H9 (cell line): ENCODE measurements around the gene DGKB. TPM values are rescaled to one million over a fixed set of nuclear protein-coding genes. Genes with fewer than 3 reads are reported as not detected.

Source experiments
- DNase-seq: peaks from one replicate; pipeline ENCODE4 v3.0.0-alpha.2; 2017
- H2AFZ ChIP-seq: one replicate; pipeline ENCODE4 v1.6.1; 2013; ENCODE audit warnings: mild to moderate bottlenecking, low read length, control low read depth, moderate library complexity
- H2AK5ac ChIP-seq: 2 replicates; pipeline ENCODE4 v1.6.1; 2013; ENCODE audit warnings: low read length, control low read depth, mixed read lengths; ENCODE audit not compliant: insufficient read length
- H2BK120ac ChIP-seq: one replicate; pipeline ENCODE4 v1.6.1; 2013; ENCODE audit warnings: low read depth, mild to moderate bottlenecking, low read length, control low read depth, inconsistent platforms; ENCODE audit not compliant: poor library complexity, severe bottlenecking
- H2BK12ac ChIP-seq: 2 replicates; pipeline ENCODE4 v1.6.1; 2013; ENCODE audit warnings: low read length, control low read depth, mixed read lengths, low read depth; ENCODE audit not compliant: insufficient read length
- H2BK15ac ChIP-seq: 2 replicates; pipeline ENCODE4 v1.6.1; 2013; ENCODE audit warnings: low read depth, low read length, control low read depth
- H2BK20ac ChIP-seq: one replicate; pipeline ENCODE4 v1.6.1; 2013; ENCODE audit warnings: low read depth, mild to moderate bottlenecking, low read length, control low read depth, inconsistent platforms; ENCODE audit not compliant: poor library complexity, severe bottlenecking
- H2BK5ac ChIP-seq: 2 replicates; pipeline ENCODE4 v1.6.1; 2013; ENCODE audit warnings: low read length, control low read depth, mixed read lengths; ENCODE audit not compliant: insufficient read length
- H3K14ac ChIP-seq: 2 replicates; pipeline ENCODE4 v1.6.1; 2013; ENCODE audit warnings: low read length, control low read depth; ENCODE audit not compliant: insufficient read depth
- H3K18ac ChIP-seq: 2 replicates; pipeline ENCODE4 v1.6.1; 2013; ENCODE audit warnings: low read depth, mild to moderate bottlenecking, mixed read lengths, low read length, control low read depth; ENCODE audit not compliant: insufficient read length
- H3K23ac ChIP-seq: 2 replicates; pipeline ENCODE4 v1.6.1; 2013; ENCODE audit warnings: low read length, control low read depth, mixed read lengths, low read depth; ENCODE audit not compliant: insufficient read length
- H3K23me2 ChIP-seq: 2 replicates; pipeline ENCODE4 v1.6.1; 2013; ENCODE audit warnings: low read depth, mild to moderate bottlenecking, mixed read lengths, low read length, control low read depth; ENCODE audit not compliant: insufficient read length, poor library complexity, severe bottlenecking
- H3K27ac ChIP-seq: 2 replicates; pipeline ENCODE4 v1.5.1; 2013; ENCODE audit warnings: low read length, control low read depth, mixed read lengths, low read depth; ENCODE audit not compliant: insufficient read length
- H3K27me3 ChIP-seq: 2 replicates; pipeline ENCODE4 v1.6.1; 2013; ENCODE audit warnings: low read length, control low read depth, inconsistent platforms; ENCODE audit not compliant: insufficient read depth
- H3K4ac ChIP-seq: 2 replicates; pipeline ENCODE4 v1.6.1; 2013; ENCODE audit warnings: low read depth, mild to moderate bottlenecking, control low read depth, inconsistent platforms, low read length, moderate library complexity
- H3K4me1 ChIP-seq: 2 replicates; pipeline ENCODE4 v1.6.1; 2013; ENCODE audit warnings: low read length, control low read depth, inconsistent platforms; ENCODE audit not compliant: insufficient read depth
- H3K4me2 ChIP-seq: 2 replicates; pipeline ENCODE4 v1.6.1; 2013; ENCODE audit warnings: low read length, control low read depth, mixed read lengths; ENCODE audit not compliant: insufficient read length, insufficient read depth
- H3K56ac ChIP-seq: 2 replicates; pipeline ENCODE4 v1.6.1; 2013; ENCODE audit warnings: low read depth, mild to moderate bottlenecking, mixed read lengths, low read length, control low read depth; ENCODE audit not compliant: insufficient read length
- H3K79me1 ChIP-seq: 2 replicates; pipeline ENCODE4 v1.6.1; 2013; ENCODE audit warnings: low read depth, mild to moderate bottlenecking, moderate library complexity, low read length, control low read depth, inconsistent platforms; ENCODE audit not compliant: insufficient read depth, poor library complexity, severe bottlenecking
- H3K79me2 ChIP-seq: 2 replicates; pipeline ENCODE4 v1.6.1; 2013; ENCODE audit warnings: low read length, control low read depth, inconsistent platforms; ENCODE audit not compliant: insufficient read depth
- H3K9ac ChIP-seq: 2 replicates; pipeline ENCODE4 v1.6.1; 2013; ENCODE audit warnings: low read length, control low read depth, mixed read lengths; ENCODE audit not compliant: insufficient read length; ENCODE audit errors: extremely low read depth
- H3K9me3 ChIP-seq: one replicate; pipeline ENCODE4 v1.6.1; 2013; ENCODE audit warnings: low read depth, low read length, inconsistent platforms; ENCODE audit not compliant: control insufficient read depth
- H3T11ph ChIP-seq: one replicate; pipeline ENCODE4 v1.6.1; 2013; ENCODE audit warnings: mild to moderate bottlenecking, low read length, control low read depth, inconsistent platforms
- H4K20me1 ChIP-seq: one replicate; pipeline ENCODE4 v1.6.1; 2013; ENCODE audit not compliant: control insufficient read depth, insufficient read length, insufficient read depth
- H4K5ac ChIP-seq: 2 replicates; pipeline ENCODE4 v1.6.1; 2013; ENCODE audit warnings: low read depth, mild to moderate bottlenecking, mixed read lengths, low read length, control low read depth; ENCODE audit not compliant: insufficient read length
- H4K8ac ChIP-seq: replicated peaks from 2 replicates; pipeline ENCODE4 v1.6.1; 2013; ENCODE audit warnings: low read length, control low read depth, mixed read lengths, low read depth; ENCODE audit not compliant: insufficient read length
- H4K91ac ChIP-seq: 2 replicates; pipeline ENCODE4 v1.6.1; 2013; ENCODE audit warnings: low read depth, mild to moderate bottlenecking, moderate library complexity, mixed read lengths, low read length, control low read depth; ENCODE audit not compliant: insufficient read length
- H3K27ac Mint-ChIP-seq, 3 experiments: 2 replicates in 2 of 3; 3 replicates in 1 of 3; pipeline ENCODE4 v1.8.0; 2020 to 2021; ENCODE audit warnings: mixed read lengths in 3 of 3, mild to moderate bottlenecking in 1 of 3, moderate library complexity in 1 of 3
- H3K27me3 Mint-ChIP-seq: 2 replicates; pipeline ENCODE4 v1.8.0; 2021; ENCODE audit warnings: low read depth, mild to moderate bottlenecking, moderate library complexity, mixed read lengths
- H3K36me3 Mint-ChIP-seq, 3 experiments: 2 replicates in 2 of 3; 3 replicates in 1 of 3; pipeline ENCODE4 v1.8.0; 2020 to 2021; ENCODE audit warnings: low read depth in 3 of 3, mixed read lengths in 3 of 3; ENCODE audit not compliant: insufficient read depth in 1 of 3
- H3K4me1 Mint-ChIP-seq, 2 experiments: 2 replicates each; pipeline ENCODE4 v1.8.0; 2020; ENCODE audit warnings: mixed read lengths in 2 of 2
- H3K4me3 Mint-ChIP-seq, 2 experiments: 2 replicates in 1 of 2; 3 replicates in 1 of 2; pipeline ENCODE4 v1.8.0; 2020 to 2021; ENCODE audit warnings: mild to moderate bottlenecking in 2 of 2, mixed read lengths in 2 of 2, moderate library complexity in 1 of 2
- H3K9me3 Mint-ChIP-seq, 2 experiments: 2 replicates in 1 of 2; 3 replicates in 1 of 2; pipeline ENCODE4 v1.8.0; 2020; ENCODE audit warnings: mild to moderate bottlenecking in 2 of 2, mixed read lengths in 2 of 2, moderate library complexity in 1 of 2
- CTCF ChIP-seq: fragments of 200-600 bp; sonication (generic); conservative IDR thresholded peaks from 3 replicates; pipeline ENCODE4 v1.8.0; 2021; ENCODE audit warnings: antibody characterized with exemption, mild to moderate bottlenecking
- WGBS: extraction: QIAGEN DNeasy Blood & Tissue Kit; methylation state at CpG from one replicate; pipeline ENCODE4 v1.1.7; 2013; ENCODE audit warnings: missing lambda C conversion rate, low lambda C conversion rate, mixed read lengths; ENCODE audit not compliant: insufficient read length; ENCODE audit errors: extremely low coverage; 5-methylcytosine and 5-hydroxymethylcytosine counted together
- total RNA-seq: library from RNA; stranded (reverse); gene quantifications from 2 replicates; pipeline ENCODE4 v1.2.1, GENCODE V29; 2021

The DGKB gene
- total RNA-seq, 1 experiment from 2014 or later: 0.26 TPM

GRCh38 chr7:14682910-14683465, 219.6 kb downstream of the DGKB start:
- WGBS: no CpG with 5 or more reads among the region's 4 CpGs

More at GRCh38 chr7:14682910-14683465, 219.6 kb downstream of the DGKB start:
- H3K9me3 ChIP-seq: no peaks in the 10 kb centered on the region
- no peak overlapping the region for H2BK12ac ChIP-seq
- no peak overlapping the region for H3K56ac ChIP-seq
- H3K23ac ChIP-seq: no peak overlapping the region
- no peak overlapping the region for H3K4me2 ChIP-seq
- H3K14ac ChIP-seq: no peak overlapping the region
- no peaks in the 10 kb centered on the region for H3K4me1 ChIP-seq
- H2BK120ac ChIP-seq: no peak overlapping the region
- Mint-ChIP-seq H3K27me3 (no peaks in the 10 kb centered on the region), H3K4me3 (no peak overlapping the region), H3K27ac (peak overlapping the region in 1 of 3 experiments; percentile 44; a peak in 1 of 7 replicates), H3K9me3 (no peaks in the 10 kb centered on the region), H3K4me1 (peaks cover 7 to 10% of the 10 kb centered on the region in 2 experiments), H3K36me3 (no peaks in the 10 kb centered on the region)
- H4K8ac ChIP-seq: no peak overlapping the region
- H3K79me1 ChIP-seq: no peaks in the 10 kb centered on the region
- H2AFZ ChIP-seq: no peak overlapping the region
- TF ChIP-seq CTCF: no peak
- no peak overlapping the region for H3K9ac ChIP-seq
- no peak overlapping the region for H4K91ac ChIP-seq
- no peak overlapping the region for H3T11ph ChIP-seq
- H3K27ac ChIP-seq: no peak overlapping the region
- no peak overlapping the region for H4K5ac ChIP-seq
- no peak overlapping the region for H3K18ac ChIP-seq
- no peak overlapping the region for H2BK15ac ChIP-seq
- H2AK5ac ChIP-seq: no peak overlapping the region
- H3K79me2 ChIP-seq: no peaks in the 10 kb centered on the region
- H2BK20ac ChIP-seq: no peak overlapping the region
- no peak for DNase-seq
- H3K4ac ChIP-seq: no peak overlapping the region
- no peaks in the 10 kb centered on the region for H3K27me3 ChIP-seq
- no peaks in the 10 kb centered on the region for H3K23me2 ChIP-seq
- H4K20me1 ChIP-seq: no peaks in the 10 kb centered on the region
- H2BK5ac ChIP-seq: no peak overlapping the region
